Mesenteric fat pad (tissue), 1 donor: ENCODE data around the gene MAP3K6. TPM values are rescaled to one million over a fixed set of nuclear protein-coding genes. Genes with fewer than 3 reads are reported as not detected.

ENCODE experiments used
- total RNA-seq: library from RNA; stranded (reverse); fragmentation: NEBNext Ultra II Directional; extraction: Animal tissue kit (Norgen Biotek cat#: 25700); gene quantifications from one replicate; pipeline ENCODE4 v1.2.1, GENCODE V29; 2021
- donor health status: DM: yes; HTN: yes; CAD: no.

Gene MAP3K6
- total RNA-seq, 1 donor from 2014 or later, result 95.0 TPM

Other genes starting within 250 kb of the MAP3K6 start
- 24.4 TPM for gene SLC9A1, start 211.8 kb downstream of the MAP3K6 start, total RNA-seq
- 29.2 TPM for gene WDTC1, start 132.3 kb downstream of the MAP3K6 start, total RNA-seq
- 39.2 TPM for gene TMEM222, start 44.8 kb downstream of the MAP3K6 start, total RNA-seq
- 1.9 TPM for gene SYTL1, start 24.9 kb downstream of the MAP3K6 start, total RNA-seq
- gene FCN3, start 7.9 kb upstream of the MAP3K6 start, total RNA-seq, result 51.9 TPM
- not detected for gene CD164L2, start 16.4 kb upstream of the MAP3K6 start, total RNA-seq
- 0.51 TPM for gene GPR3, start 25.7 kb upstream of the MAP3K6 start, total RNA-seq
- gene WASF2, start 123.2 kb upstream of the MAP3K6 start, total RNA-seq, result 156 TPM
- 28.5 TPM for gene AHDC1, start 237.2 kb upstream of the MAP3K6 start, total RNA-seq